Natural killer cell (primary cell): Measurements from ENCODE around the gene TAPT1. TPM values are rescaled to one million over a fixed set of nuclear protein-coding genes. Genes with fewer than 3 reads are reported as not detected.

Experiments used
- ATAC-seq, 3 donors: fragments of 150-1000 bp in 2 of 3; fragments of 200-7000 bp in 1 of 3; cut with Tn5 transposase; 1 replicate in 1 of 3; 2 replicates in 2 of 3; pipeline ENCODE4 v1.10.0; 2021; ENCODE audit warnings: mild to moderate bottlenecking in 2 of 3, moderate library complexity in 2 of 3
- DNase-seq, 2 donors: peaks; one replicate each; pipeline versions ENCODE4 v3.0.0 to v3.0.0-alpha.2; 2013 to 2021; ENCODE audit warnings: mixed read lengths in 1 of 2
- H3K27ac ChIP-seq: one replicate; pipeline ENCODE4 v1.5.1; 2013; ENCODE audit warnings: mild to moderate bottlenecking, low read length
- H3K27me3 ChIP-seq: one replicate; pipeline ENCODE4 v1.6.1; 2013; ENCODE audit warnings: low read length; ENCODE audit not compliant: control insufficient read depth, insufficient read depth
- H3K36me3 ChIP-seq: one replicate; pipeline ENCODE4 v1.6.1; 2013; ENCODE audit warnings: low read length; ENCODE audit not compliant: control insufficient read depth, insufficient read depth
- H3K4me1 ChIP-seq: one replicate; pipeline ENCODE4 v1.6.1; 2013; ENCODE audit warnings: low read length; ENCODE audit not compliant: control insufficient read depth, insufficient read depth
- H3K4me3 ChIP-seq: one replicate; pipeline ENCODE4 v1.5.1; 2013; ENCODE audit warnings: low read length
- H3K9me3 ChIP-seq: one replicate; pipeline ENCODE4 v1.6.1; 2013; ENCODE audit warnings: low read length; ENCODE audit not compliant: control insufficient read depth, insufficient read depth
- H3K27ac Mint-ChIP-seq, 2 donors: one replicate each; pipeline ENCODE4 v1.8.0; 2022; ENCODE audit warnings: mild to moderate bottlenecking in 2 of 2, mixed read lengths in 2 of 2, moderate library complexity in 1 of 2
- H3K27me3 Mint-ChIP-seq, 2 donors: one replicate each; pipeline ENCODE4 v1.8.0; 2022; ENCODE audit warnings: low read depth in 2 of 2, mixed read lengths in 2 of 2
- H3K36me3 Mint-ChIP-seq: one replicate; pipeline ENCODE4 v1.8.0; 2022; ENCODE audit warnings: mixed read lengths
- H3K4me1 Mint-ChIP-seq, 2 donors: one replicate each; pipeline ENCODE4 v1.8.0; 2022; ENCODE audit warnings: mixed read lengths in 2 of 2
- H3K4me3 Mint-ChIP-seq: one replicate; pipeline ENCODE4 v1.8.0; 2022; ENCODE audit warnings: mild to moderate bottlenecking, moderate library complexity, mixed read lengths
- H3K9me3 Mint-ChIP-seq, 2 donors: one replicate each; pipeline ENCODE4 v1.8.0; 2022; ENCODE audit warnings: mixed read lengths in 2 of 2
- WGBS: methylation state at CpG from one replicate; pipeline ENCODE4 v1.1.7; 2013; ENCODE audit warnings: missing lambda C conversion rate; ENCODE audit not compliant: insufficient coverage; 5-methylcytosine and 5-hydroxymethylcytosine counted together
- intact Hi-C: fragments of 100-400 bp; cut with micrococcal nuclease; formaldehyde crosslinking; loops from one replicate; pipeline ENCODE4 v1.14.2; 2022
- total RNA-seq, 4 donors: library from RNA; stranded (reverse); fragments of 120-200 nt in 1 of 4; gene quantifications; one replicate each; pipeline versions ENCODE4 v1.2.3 to v1.2.4, GENCODE V29; 2013 to 2022
- TF ChIP-seq, protein P1 (sequence below): fragments of 200-600 bp; IDR thresholded peaks from one replicate; pipeline ENCODE4 v1.8.0; 2022; ENCODE audit warnings: antibody characterized with exemption

Gene TAPT1
- total RNA-seq, 3 donors from 2014 or later (not counting 1 experiment from before 2014, with no cell fraction given), result 52.5 to 67.5 (median 52.7) TPM

DNA sequence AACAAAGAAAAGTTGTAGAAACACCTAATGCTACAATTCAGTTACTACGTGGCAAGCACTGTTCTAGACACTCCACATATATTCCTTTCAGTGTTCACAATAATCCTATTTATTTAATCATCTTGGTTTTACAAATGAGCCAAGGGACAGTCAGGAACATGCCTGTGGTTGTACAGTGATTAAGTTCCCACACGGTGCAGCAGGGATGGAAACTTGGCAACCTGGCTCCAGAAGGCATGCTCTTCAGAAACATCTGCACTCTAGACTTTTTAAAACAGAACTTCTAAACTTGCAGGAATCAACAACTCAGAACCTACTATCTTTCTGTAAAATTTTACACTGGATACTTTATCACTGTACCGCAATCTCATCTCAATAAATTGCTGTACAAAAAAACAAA is 32.1 kb downstream of the TAPT1 start:
- no peaks in the 10 kb centered on the region for H3K9me3 ChIP-seq
- H3K4me1 Mint-ChIP-seq, result peaks cover 17 to 18% of the 10 kb centered on the region in 2 donors
- H3K4me3 ChIP-seq, result no peak overlapping the region
- H3K36me3 Mint-ChIP-seq, result peaks cover 8% of the 10 kb centered on the region
- H3K4me3 Mint-ChIP-seq, result no peak overlapping the region
- H3K27ac Mint-ChIP-seq, result no peak overlapping the region
- DNase-seq (no peak), ATAC-seq (no peak)
- intact Hi-C loops, result no loop called here
- no peaks in the 10 kb centered on the region for H3K4me1 ChIP-seq
- H3K27ac ChIP-seq, result no peak overlapping the region
- 94% methylated on average over 3 of the region's 3 CpGs for WGBS
- no peaks in the 10 kb centered on the region for H3K27me3 Mint-ChIP-seq
- no peaks in the 10 kb centered on the region for H3K9me3 Mint-ChIP-seq
- no peaks in the 10 kb centered on the region for H3K27me3 ChIP-seq
- H3K36me3 ChIP-seq, result peaks cover 20% of the 10 kb centered on the region
- TF ChIP-seq, protein P1, sequence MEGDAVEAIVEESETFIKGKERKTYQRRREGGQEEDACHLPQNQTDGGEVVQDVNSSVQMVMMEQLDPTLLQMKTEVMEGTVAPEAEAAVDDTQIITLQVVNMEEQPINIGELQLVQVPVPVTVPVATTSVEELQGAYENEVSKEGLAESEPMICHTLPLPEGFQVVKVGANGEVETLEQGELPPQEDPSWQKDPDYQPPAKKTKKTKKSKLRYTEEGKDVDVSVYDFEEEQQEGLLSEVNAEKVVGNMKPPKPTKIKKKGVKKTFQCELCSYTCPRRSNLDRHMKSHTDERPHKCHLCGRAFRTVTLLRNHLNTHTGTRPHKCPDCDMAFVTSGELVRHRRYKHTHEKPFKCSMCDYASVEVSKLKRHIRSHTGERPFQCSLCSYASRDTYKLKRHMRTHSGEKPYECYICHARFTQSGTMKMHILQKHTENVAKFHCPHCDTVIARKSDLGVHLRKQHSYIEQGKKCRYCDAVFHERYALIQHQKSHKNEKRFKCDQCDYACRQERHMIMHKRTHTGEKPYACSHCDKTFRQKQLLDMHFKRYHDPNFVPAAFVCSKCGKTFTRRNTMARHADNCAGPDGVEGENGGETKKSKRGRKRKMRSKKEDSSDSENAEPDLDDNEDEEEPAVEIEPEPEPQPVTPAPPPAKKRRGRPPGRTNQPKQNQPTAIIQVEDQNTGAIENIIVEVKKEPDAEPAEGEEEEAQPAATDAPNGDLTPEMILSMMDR, result no peak

DNA sequence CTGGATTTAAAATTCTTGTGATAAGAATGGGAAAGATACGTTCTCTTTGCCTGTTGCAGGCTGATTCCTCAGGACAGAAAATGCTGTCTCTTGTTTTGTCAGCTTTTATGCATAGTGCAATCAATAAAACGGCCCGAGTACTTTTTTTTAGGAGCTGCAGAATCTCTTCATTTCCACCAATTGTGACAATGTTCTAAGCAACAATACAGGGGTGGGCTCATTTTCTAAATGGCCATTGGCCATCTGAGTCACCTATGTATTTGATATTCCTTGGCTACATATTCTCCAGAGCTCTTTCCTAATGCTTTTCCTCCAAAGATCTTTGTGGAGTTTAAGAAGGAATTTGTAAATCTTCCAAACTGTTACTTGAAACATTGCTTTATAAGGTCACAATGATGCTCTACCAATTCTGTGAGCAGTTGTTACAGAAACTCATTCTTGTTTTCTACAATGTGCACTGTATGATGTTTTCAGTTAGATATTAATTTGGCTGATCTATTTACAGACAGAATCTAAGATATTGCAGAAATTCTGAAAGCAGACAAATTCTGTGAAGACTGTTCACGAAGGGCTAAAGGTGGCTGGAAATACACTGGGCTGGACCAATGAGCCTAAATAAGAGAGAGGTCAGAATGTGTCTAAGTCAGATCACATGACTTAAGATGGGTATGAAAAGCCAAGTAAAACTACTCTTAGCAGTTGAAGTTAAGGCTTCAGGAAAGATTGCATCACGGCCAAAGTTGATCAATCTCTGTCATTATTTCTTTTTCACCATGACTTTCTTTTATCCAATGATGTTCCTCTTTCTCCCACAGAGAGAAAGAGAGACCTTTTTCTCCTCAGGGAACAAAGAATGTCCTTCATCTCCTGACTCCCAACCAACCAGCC is 33.4 kb downstream of the TAPT1 start:
- ATAC-seq, result no peak
- intact Hi-C loops, result no loop called here
- peaks cover 10% of the 10 kb centered on the region for H3K36me3 Mint-ChIP-seq
- peaks cover 17 to 18% of the 10 kb centered on the region in 2 donors for H3K4me1 Mint-ChIP-seq
- WGBS, result 95% methylated on average over 5 of the region's 5 CpGs
- no peak for DNase-seq
- H3K9me3 Mint-ChIP-seq, result no peaks in the 10 kb centered on the region
- TF ChIP-seq, protein P1, result no peak
- no peak overlapping the region for H3K4me3 ChIP-seq
- H3K27ac ChIP-seq, result no peak overlapping the region
- peaks cover 23% of the 10 kb centered on the region for H3K36me3 ChIP-seq
- no peak overlapping the region for H3K27ac Mint-ChIP-seq
- no peaks in the 10 kb centered on the region for H3K9me3 ChIP-seq
- H3K4me3 Mint-ChIP-seq, result no peak overlapping the region
- no peaks in the 10 kb centered on the region for H3K27me3 ChIP-seq
- no peaks in the 10 kb centered on the region for H3K4me1 ChIP-seq
- no peaks in the 10 kb centered on the region for H3K27me3 Mint-ChIP-seq

DNA sequence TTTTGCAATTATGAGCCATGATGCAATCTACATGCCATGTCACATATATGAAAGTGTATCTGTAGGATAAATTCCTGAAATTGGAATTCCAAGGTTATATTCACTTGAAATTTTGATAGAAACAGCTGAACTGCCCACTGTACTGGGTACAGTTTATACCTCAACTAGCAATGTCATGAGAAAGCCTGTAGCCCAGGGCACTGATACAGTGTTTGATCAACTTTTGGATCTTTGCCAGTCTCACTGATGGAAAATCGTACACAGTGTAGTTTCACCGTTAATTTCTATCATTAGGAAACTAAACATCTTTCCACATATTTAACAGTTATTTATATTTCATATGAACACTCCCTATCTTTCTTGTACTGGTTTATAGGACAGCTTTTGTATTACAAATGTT is 34.2 kb downstream of the TAPT1 start:
- peaks cover 30% of the 10 kb centered on the region for H3K36me3 ChIP-seq
- ATAC-seq (no peak), DNase-seq (no peak)
- no peak overlapping the region for H3K27ac ChIP-seq
- intact Hi-C loops, result no loop called here
- no peaks in the 10 kb centered on the region for H3K4me1 ChIP-seq
- Mint-ChIP-seq H3K27ac (no peak overlapping the region), H3K36me3 (peaks cover 10% of the 10 kb centered on the region), H3K27me3 (no peaks in the 10 kb centered on the region), H3K9me3 (no peaks in the 10 kb centered on the region), H3K4me3 (no peak overlapping the region), H3K4me1 (peaks cover 13 to 17% of the 10 kb centered on the region in 2 donors)
- 92% methylated on average over 2 of the region's 2 CpGs for WGBS
- H3K4me3 ChIP-seq, result no peak overlapping the region
- no peaks in the 10 kb centered on the region for H3K27me3 ChIP-seq
- H3K9me3 ChIP-seq, result no peaks in the 10 kb centered on the region
- TF ChIP-seq, protein P1, result no peak
